Calu3 (cell line): ENCODE measurements around the gene SAFB. TPM values are rescaled to one million over a fixed set of nuclear protein-coding genes. Genes with fewer than 3 reads are reported as not detected.
A peak's percentile ranks its signal among the peaks of the same experiment; 100 is the strongest.

Experiments
- BruUV-seq: library from RNA; stranded (reverse); fragments of 400-500 nt; replicated peaks from 2 replicates; lab custom pipeline; 2021; lab: Mats Ljungman, UMichigan
- CTCF ChIA-PET: fragments of 300-600 bp; sonication (Branson Sonifier 250); formaldehyde crosslinking; loops from one replicate; lab custom pipeline; 2022; ENCODE audit warnings: antibody characterized with exemption; lab: Charles Lee
- DNase-seq: peaks from one replicate; pipeline ENCODE4 v3.0.0; 2022
- H3K27ac Mint-ChIP-seq: one replicate; pipeline ENCODE4 v1.8.0; 2022; ENCODE audit warnings: mixed read lengths; ENCODE audit not compliant: unreplicated experiment
- H3K27me3 Mint-ChIP-seq: one replicate; pipeline ENCODE4 v1.8.0; 2022; ENCODE audit warnings: mixed read lengths; ENCODE audit not compliant: unreplicated experiment
- H3K36me3 Mint-ChIP-seq: one replicate; pipeline ENCODE4 v1.8.0; 2022; ENCODE audit warnings: mild to moderate bottlenecking, moderate library complexity, mixed read lengths; ENCODE audit not compliant: insufficient read depth, unreplicated experiment
- H3K4me1 Mint-ChIP-seq: one replicate; pipeline ENCODE4 v1.8.0; 2022; ENCODE audit warnings: mild to moderate bottlenecking, low read depth, mixed read lengths; ENCODE audit not compliant: unreplicated experiment
- H3K4me3 Mint-ChIP-seq: one replicate; pipeline ENCODE4 v1.8.0; 2022; ENCODE audit warnings: mild to moderate bottlenecking, low read depth, moderate library complexity, mixed read lengths; ENCODE audit not compliant: unreplicated experiment
- H3K9me3 Mint-ChIP-seq: one replicate; pipeline ENCODE4 v1.8.0; 2022; ENCODE audit warnings: low read depth, mixed read lengths; ENCODE audit not compliant: unreplicated experiment
- CTCF ChIP-seq: fragments of 200-600 bp; IDR thresholded peaks from one replicate; pipeline ENCODE4 v1.8.0; 2022; ENCODE audit warnings: antibody characterized with exemption; ENCODE audit not compliant: unreplicated experiment
- intact Hi-C: fragments of 100-400 bp; cut with micrococcal nuclease; formaldehyde crosslinking; loops from one replicate; pipeline ENCODE4 v1.10.0; 2022; ENCODE audit not compliant: unreplicated experiment
- total RNA-seq: library from RNA; stranded (reverse); gene quantifications from 2 replicates; pipeline ENCODE4 v1.2.3, GENCODE V29; 2022

SAFB gene
- total RNA-seq, 1 experiment from 2014 or later, result 87.3 TPM

GRCh38 chr19:5695649-5696195, 72.8 kb downstream of the SAFB start:
- intact Hi-C loops, result no loop called here
- BruUV-seq, result no TSS peak
- Mint-ChIP-seq H3K27ac (no peak overlapping the region), H3K4me3 (no peak overlapping the region), H3K36me3 (peaks cover 88% of the 10 kb centered on the region), H3K4me1 (no peaks in the 10 kb centered on the region), H3K27me3 (no peaks in the 10 kb centered on the region), H3K9me3 (no peaks in the 10 kb centered on the region)
- no peak for TF ChIP-seq CTCF
- CTCF ChIA-PET, result no interaction called here
- DNase-seq, result no peak

GRCh38 chr19:5696196-5697021, 73.5 kb downstream of the SAFB start:
- no peak for DNase-seq
- intact Hi-C loops, result no loop called here
- TF ChIP-seq CTCF, result no peak
- Mint-ChIP-seq H3K4me1 (no peaks in the 10 kb centered on the region), H3K9me3 (no peaks in the 10 kb centered on the region), H3K4me3 (no peak overlapping the region), H3K36me3 (peaks cover 88% of the 10 kb centered on the region), H3K27me3 (no peaks in the 10 kb centered on the region), H3K27ac (peak overlapping the region; percentile 36)
- BruUV-seq, result no TSS peak
- CTCF ChIA-PET, result no interaction called here

- intact Hi-C loops, result no loop called here
- Mint-ChIP-seq H3K27ac (peak overlapping the region; percentile 36), H3K9me3 (no peaks in the 10 kb centered on the region), H3K4me3 (no peak overlapping the region), H3K4me1 (no peaks in the 10 kb centered on the region), H3K36me3 (peaks cover 86% of the 10 kb centered on the region), H3K27me3 (no peaks in the 10 kb centered on the region)
- no peak for TF ChIP-seq CTCF
- CTCF ChIA-PET, result no interaction called here
- no peak for DNase-seq
- BruUV-seq, result no TSS peak
Measured at GRCh38 chr19:5697022-5697889, 74.4 kb downstream of the SAFB start.

- Mint-ChIP-seq H3K27me3 (no peaks in the 10 kb centered on the region), H3K4me1 (peaks cover 2% of the 10 kb centered on the region)
- BruUV-seq, result no TSS peak
Measured at GRCh38 chr19:5697890-5698634, 75.2 kb downstream of the SAFB start.

More at GRCh38 chr19:5697890-5698634, 75.2 kb downstream of the SAFB start:
- intact Hi-C loops, result no loop called here
- Mint-ChIP-seq H3K27ac (no peak overlapping the region), H3K4me3 (no peak overlapping the region), H3K9me3 (no peaks in the 10 kb centered on the region), H3K36me3 (peaks cover 82% of the 10 kb centered on the region)
- TF ChIP-seq CTCF, result no peak
- DNase-seq, result no peak
- CTCF ChIA-PET, result no interaction called here
